GM21576 (cell line): ENCODE results near the gene KIAA1958.

Experiments used
- ATAC-seq: cut with Tn5 transposase; IDR thresholded peaks from one replicate; pipeline ENCODE4 v1.9.1; 2021; ENCODE audit warnings: mild to moderate bottlenecking, moderate library complexity; ENCODE audit not compliant: unreplicated experiment

Gene KIAA1958

GRCh38 chr9:112717661-112718331, 231.2 kb downstream of the KIAA1958 start, which contains the start of gene INIP:
TSS of gene INIP (minus strand) at chr9:112718117. CDS start at chr9:112716485, 1,632 bp downstream.
- peak; percentile 92 for ATAC-seq
